Trophoblast cell (in vitro differentiated cells and primary cell): ENCODE measurements around the gene SLC46A3.
A peak's percentile ranks its signal among the peaks of the same experiment; 100 is the strongest.
"Not testable (repeated sequence)": the region's sequence is repeated elsewhere in the genome, so short reads cannot be mapped to it uniquely, and the experiment has no call there.

ENCODE experiments used
- DNase-seq, 2 donors: peaks; one replicate each; pipeline ENCODE4 v3.0.0-alpha.2; 2016
- H2AFZ ChIP-seq: 2 replicates; pipeline ENCODE4 v1.6.1; 2013; ENCODE audit warnings: low read length, moderate library complexity, mild to moderate bottlenecking; ENCODE audit not compliant: insufficient read depth, poor library complexity
- H2AK5ac ChIP-seq: 2 replicates; pipeline ENCODE4 v1.6.1; 2013; ENCODE audit warnings: mild to moderate bottlenecking, low read length
- H2BK120ac ChIP-seq: 2 replicates; pipeline ENCODE4 v1.6.1; 2013; ENCODE audit warnings: low read length, mild to moderate bottlenecking, moderate library complexity; ENCODE audit not compliant: insufficient read depth, poor library complexity
- H2BK12ac ChIP-seq: 2 replicates; pipeline ENCODE4 v1.6.1; 2013; ENCODE audit warnings: mild to moderate bottlenecking, low read length, moderate library complexity
- H2BK5ac ChIP-seq: 2 replicates; pipeline ENCODE4 v1.6.1; 2013; ENCODE audit warnings: low read length, low read depth, moderate library complexity, mild to moderate bottlenecking; ENCODE audit not compliant: poor library complexity
- H3K14ac ChIP-seq: 2 replicates; pipeline ENCODE4 v1.6.1; 2013; ENCODE audit warnings: mild to moderate bottlenecking, low read length
- H3K18ac ChIP-seq: 2 replicates; pipeline ENCODE4 v1.6.1; 2013; ENCODE audit warnings: mild to moderate bottlenecking, low read length
- H3K23ac ChIP-seq: 2 replicates; pipeline ENCODE4 v1.6.1; 2013; ENCODE audit warnings: low read length
- H3K27ac ChIP-seq: 2 replicates; pipeline ENCODE4 v1.5.1; 2013; ENCODE audit warnings: low read depth, mild to moderate bottlenecking, inconsistent platforms, low read length, moderate library complexity
- H3K27me3 ChIP-seq: 2 replicates; pipeline ENCODE4 v1.6.1; 2013; ENCODE audit warnings: inconsistent platforms, mild to moderate bottlenecking, low read length, moderate library complexity; ENCODE audit not compliant: insufficient read depth
- H3K36me3 ChIP-seq, 2 experiments: 1 replicate in 1 of 2; 2 replicates in 1 of 2; pipeline ENCODE4 v1.6.1; 2013; ENCODE audit warnings: low read length in 2 of 2, mild to moderate bottlenecking in 2 of 2, moderate library complexity in 1 of 2; ENCODE audit not compliant: insufficient read depth in 2 of 2, control insufficient read depth in 1 of 2
- H3K4ac ChIP-seq: 2 replicates; pipeline ENCODE4 v1.6.1; 2013; ENCODE audit warnings: low read depth, mild to moderate bottlenecking, low read length, moderate library complexity
- H3K4me1 ChIP-seq, 2 experiments: 1 replicate in 1 of 2; 2 replicates in 1 of 2; pipeline ENCODE4 v1.6.1; 2013; ENCODE audit warnings: low read length in 2 of 2, mild to moderate bottlenecking in 2 of 2, moderate library complexity in 1 of 2; ENCODE audit not compliant: insufficient read depth in 2 of 2, control insufficient read depth in 1 of 2
- H3K4me2 ChIP-seq: 2 replicates; pipeline ENCODE4 v1.6.1; 2013; ENCODE audit warnings: inconsistent platforms, mild to moderate bottlenecking, low read length, moderate library complexity
- H3K4me3 ChIP-seq: 2 replicates; pipeline ENCODE4 v1.5.1; 2013; ENCODE audit warnings: mild to moderate bottlenecking, low read depth, low read length, inconsistent platforms
- H3K79me1 ChIP-seq: one replicate; pipeline ENCODE4 v1.6.1; 2013; ENCODE audit warnings: low read length
- H3K79me2 ChIP-seq: 2 replicates; pipeline ENCODE4 v1.6.1; 2013; ENCODE audit warnings: low read length, mild to moderate bottlenecking; ENCODE audit not compliant: control insufficient read depth, insufficient read depth, poor library complexity
- H3K9ac ChIP-seq: 2 replicates; pipeline ENCODE4 v1.6.1; 2013; ENCODE audit warnings: mild to moderate bottlenecking, low read length
- H3K9me3 ChIP-seq: 2 replicates; pipeline ENCODE4 v1.6.1; 2013; ENCODE audit warnings: low read depth, mild to moderate bottlenecking, control low read depth, inconsistent platforms, low read length; ENCODE audit not compliant: insufficient read depth
- H4K12ac ChIP-seq: 2 replicates; pipeline ENCODE4 v1.6.1; 2013; ENCODE audit warnings: low read depth, mild to moderate bottlenecking, low read length, moderate library complexity
- H4K8ac ChIP-seq: 2 replicates; pipeline ENCODE4 v1.6.1; 2013; ENCODE audit warnings: low read depth, mild to moderate bottlenecking, low read length, moderate library complexity
- H4K91ac ChIP-seq: one replicate; pipeline ENCODE4 v1.6.1; 2013; ENCODE audit warnings: low read depth, mild to moderate bottlenecking, low read length, moderate library complexity
- WGBS: extraction: QIAGEN DNeasy Blood & Tissue Kit; methylation state at CpG from one replicate; pipeline ENCODE4 v1.1.7; 2013; ENCODE audit warnings: missing lambda C conversion rate; ENCODE audit not compliant: insufficient read length, insufficient coverage; ENCODE audit errors: extremely low coverage; 5-methylcytosine and 5-hydroxymethylcytosine counted together

SLC46A3 gene

GRCh38 chr13:28744091-28744536 lies 25.3 kb upstream of the SLC46A3 start:
- H3K79me2 ChIP-seq, result no peaks in the 10 kb centered on the region
- H2BK120ac ChIP-seq, result no peak overlapping the region
- H3K18ac ChIP-seq, result no peak overlapping the region
- no peak overlapping the region for H4K12ac ChIP-seq
- H3K36me3 ChIP-seq, result no peaks in the 10 kb centered on the region
- no peak overlapping the region for H2AK5ac ChIP-seq
- H2BK12ac ChIP-seq, result no peak overlapping the region
- no peak overlapping the region for H3K4ac ChIP-seq
- no peak overlapping the region for H3K4me2 ChIP-seq
- H2BK5ac ChIP-seq, result no peak overlapping the region
- no peak overlapping the region for H2AFZ ChIP-seq
- H4K8ac ChIP-seq, result no peak overlapping the region
- H3K27me3 ChIP-seq, result no peaks in the 10 kb centered on the region
- H4K91ac ChIP-seq, result no peak overlapping the region
- H3K79me1 ChIP-seq, result peaks cover 16% of the 10 kb centered on the region
- H3K9me3 ChIP-seq, result no peaks in the 10 kb centered on the region
- H3K9ac ChIP-seq, result no peak overlapping the region
- no peak overlapping the region for H3K14ac ChIP-seq
- no peak overlapping the region for H3K23ac ChIP-seq
- no peak overlapping the region for H3K4me3 ChIP-seq
- peak overlapping the region; percentile 36 for H3K27ac ChIP-seq
- WGBS, result no CpG with 5 or more reads among the region's 6 CpGs
- H3K4me1 ChIP-seq, result peaks cover 9 to 15% of the 10 kb centered on the region in 2 experiments
- peak; percentile 80 to 88 for DNase-seq

- H2AK5ac ChIP-seq, result peak overlapping the region; percentile 35
- H3K4me2 ChIP-seq, result no peak overlapping the region
- H4K91ac ChIP-seq, result peak overlapping the region; percentile 72
- no peak overlapping the region for H3K23ac ChIP-seq
- no peak for DNase-seq
- WGBS, result no CpG with 5 or more reads among the region's 4 CpGs
- H2AFZ ChIP-seq, result no peak overlapping the region
- no peaks in the 10 kb centered on the region for H3K9me3 ChIP-seq
- peak overlapping the region; percentile 36 for H3K27ac ChIP-seq
- H3K4me3 ChIP-seq, result no peak overlapping the region
- H4K12ac ChIP-seq, result peak overlapping the region; percentile 59
- H3K79me1 ChIP-seq, result peaks cover 16% of the 10 kb centered on the region
- peak overlapping the region; percentile 31 for H2BK120ac ChIP-seq
- peak overlapping the region; percentile 57 for H3K18ac ChIP-seq
- H3K4ac ChIP-seq, result peak overlapping the region; percentile 23
- peak overlapping the region; percentile 94 for H2BK12ac ChIP-seq
- no peaks in the 10 kb centered on the region for H3K27me3 ChIP-seq
- no peak overlapping the region for H3K9ac ChIP-seq
- no peaks in the 10 kb centered on the region for H3K79me2 ChIP-seq
- H3K4me1 ChIP-seq, result peaks cover 9 to 15% of the 10 kb centered on the region in 2 experiments
- H2BK5ac ChIP-seq, result peak overlapping the region; percentile 43
- no peaks in the 10 kb centered on the region for H3K36me3 ChIP-seq
- peak overlapping the region; percentile 80 for H3K14ac ChIP-seq
- peak overlapping the region; percentile 16 for H4K8ac ChIP-seq
Observed at GRCh38 chr13:28743499-28744083, 24.8 kb upstream of the SLC46A3 start.

- DNase-seq, result no peak
- no CpG with 5 or more reads among the region's 3 CpGs for WGBS
Observed at GRCh38 chr13:28743020-28743419, 24.2 kb upstream of the SLC46A3 start.

GRCh38 chr13:28742445-28742844 lies 23.7 kb upstream of the SLC46A3 start:
- no CpG with 5 or more reads among the region's 11 CpGs for WGBS

More at GRCh38 chr13:28743020-28743419, 24.2 kb upstream of the SLC46A3 start:
- H2BK5ac ChIP-seq, result no peak overlapping the region
- H3K4ac ChIP-seq, result no peak overlapping the region
- no peaks in the 10 kb centered on the region for H3K36me3 ChIP-seq
- no peak overlapping the region for H3K23ac ChIP-seq
- no peak overlapping the region for H3K4me2 ChIP-seq
- no peak overlapping the region for H3K18ac ChIP-seq
- H3K4me1 ChIP-seq, result peaks cover 9 to 15% of the 10 kb centered on the region in 2 experiments
- no peak overlapping the region for H4K8ac ChIP-seq
- H4K91ac ChIP-seq, result peak overlapping the region; percentile 72
- H3K14ac ChIP-seq, result no peak overlapping the region
- H3K9me3 ChIP-seq, result no peaks in the 10 kb centered on the region
- no peak overlapping the region for H3K4me3 ChIP-seq
- H3K27ac ChIP-seq, result no peak overlapping the region
- H3K27me3 ChIP-seq, result no peaks in the 10 kb centered on the region
- no peak overlapping the region for H2AK5ac ChIP-seq
- H4K12ac ChIP-seq, result no peak overlapping the region
- no peak overlapping the region for H2BK120ac ChIP-seq
- no peaks in the 10 kb centered on the region for H3K79me2 ChIP-seq
- H2BK12ac ChIP-seq, result peak overlapping the region; percentile 94
- no peak overlapping the region for H2AFZ ChIP-seq
- peaks cover 16% of the 10 kb centered on the region for H3K79me1 ChIP-seq
- no peak overlapping the region for H3K9ac ChIP-seq

More at GRCh38 chr13:28742445-28742844, 23.7 kb upstream of the SLC46A3 start:
- H3K79me2 ChIP-seq, H2AFZ ChIP-seq, H3K4me3 ChIP-seq, H4K12ac ChIP-seq, H3K36me3 ChIP-seq, H3K14ac ChIP-seq, H3K23ac ChIP-seq, H2BK12ac ChIP-seq, DNase-seq, H3K9me3 ChIP-seq, H3K4ac ChIP-seq, H4K8ac ChIP-seq, H4K91ac ChIP-seq, H2BK5ac ChIP-seq, H3K4me2 ChIP-seq, H3K27me3 ChIP-seq, H2AK5ac ChIP-seq, H3K9ac ChIP-seq, H3K18ac ChIP-seq, H3K27ac ChIP-seq, H2BK120ac ChIP-seq: not testable (repeated sequence)
- Histone ChIP-seq H3K4me1 (peaks cover 9 to 15% of the 10 kb centered on the region in 2 experiments), H3K79me1 (peaks cover 16% of the 10 kb centered on the region)
